Gastroesophageal sphincter (tissue), 4 donors: ENCODE results near the gene EXPH5. TPM values are rescaled to one million over a fixed set of nuclear protein-coding genes. Genes with fewer than 3 reads are reported as not detected.

Source experiments
- ATAC-seq: fragments of 150-250 bp; one replicate; pipeline ENCODE4 v1.9.1; 2016; ENCODE audit warnings: mild to moderate bottlenecking, moderate library complexity
- H3K27ac ChIP-seq, 4 donors: fragments of 200-600 bp; sonication (generic) in 3 of 4; 1 replicate in 3 of 4; 2 replicates in 1 of 4; pipeline ENCODE4 v1.5.1; 2016 to 2019
- H3K27me3 ChIP-seq: fragments of 200-600 bp; sonication (generic); one replicate; pipeline ENCODE4 v1.5.1; 2019
- H3K36me3 ChIP-seq, 2 donors: fragments of 200-600 bp; sonication (generic); one replicate each; pipeline ENCODE4 v1.5.1; 2019; ENCODE audit warnings: control low read depth in 1 of 2
- H3K4me1 ChIP-seq, 3 donors: fragments of 200-600 bp; sonication (generic); 1 replicate in 2 of 3; 2 replicates in 1 of 3; pipeline ENCODE4 v1.5.1; 2016 to 2019; ENCODE audit warnings: control low read depth in 2 of 3
- H3K4me3 ChIP-seq, 2 donors: fragments of 200-600 bp; sonication (generic); one replicate each; pipeline ENCODE4 v1.5.1; 2019; ENCODE audit warnings: mild to moderate bottlenecking in 1 of 2, moderate library complexity in 1 of 2
- H3K9me3 ChIP-seq, 3 donors: fragments of 200-600 bp; sonication (generic); one replicate each; pipeline ENCODE4 v1.5.1; 2017 to 2019; ENCODE audit warnings: control low read depth in 2 of 3
- EP300 ChIP-seq: sonication (generic); formaldehyde crosslinking; IDR thresholded peaks from one replicate; pipeline ENCODE4 v1.6.1; 2017; ENCODE audit warnings: antibody characterized with exemption, mild to moderate bottlenecking
- POLR2A ChIP-seq, 2 donors: fragments of 450-650 bp; IDR thresholded peaks; one replicate each; pipeline ENCODE4 v1.6.1; 2017; ENCODE audit warnings: antibody characterized with exemption in 2 of 2, mild to moderate bottlenecking in 2 of 2, moderate library complexity in 1 of 2
- POLR2AphosphoS5 ChIP-seq: sonication (generic); formaldehyde crosslinking; IDR thresholded peaks from one replicate; pipeline ENCODE4 v1.6.1; 2017; ENCODE audit warnings: antibody characterized with exemption
- WGBS, 2 donors: methylation state at CpG; one replicate each; pipeline ENCODE4 v1.1.5; 2018; ENCODE audit warnings: low coverage in 1 of 2; 5-methylcytosine and 5-hydroxymethylcytosine counted together
- total RNA-seq, 4 donors: library from RNA; depleted of rRNA; stranded (reverse); fragments of >200 nt; gene quantifications; one replicate each; pipeline ENCODE4 v1.1.0, GENCODE V29; 2016
- TF ChIP-seq, protein P1 (sequence below), 4 experiments: fragments of 200-600 bp in 2 of 4; fragments of 450-650 bp in 2 of 4; sonication (generic) in 1 of 4; IDR thresholded peaks; one replicate each; pipeline ENCODE4 v1.5.1; 2017 to 2019; ENCODE audit warnings: antibody characterized with exemption in 4 of 4, mild to moderate bottlenecking in 2 of 4, moderate library complexity in 2 of 4

Gene EXPH5
- total RNA-seq, 4 donors from 2014 or later, result 1.1 to 4.8 (median 4.0) TPM

DNA sequence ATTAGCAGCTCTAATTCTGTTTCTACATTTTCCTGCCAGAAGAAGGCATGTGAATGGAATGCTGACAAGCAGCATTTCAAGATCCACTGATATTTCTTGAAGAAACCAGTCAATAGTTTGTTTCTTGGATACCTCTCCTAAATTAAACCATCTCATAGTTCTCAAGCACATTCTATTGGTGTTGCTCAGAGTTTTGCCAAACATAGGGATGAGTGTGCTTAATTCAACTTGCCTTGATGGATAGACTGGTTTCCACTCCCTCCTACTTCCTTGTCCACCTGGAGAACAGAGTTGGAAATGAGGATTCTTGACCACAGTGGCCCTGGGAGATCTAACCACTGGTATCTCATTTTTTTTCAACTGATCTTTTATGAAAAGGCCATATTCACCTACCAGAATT is 41.5 kb upstream of the EXPH5 start:
- TF ChIP-seq POLR2AphosphoS5 (no peak), EP300 (no peak), POLR2A (IDR thresholded peaks at IDR 0.05) (no peak)
- TF ChIP-seq, protein P1, sequence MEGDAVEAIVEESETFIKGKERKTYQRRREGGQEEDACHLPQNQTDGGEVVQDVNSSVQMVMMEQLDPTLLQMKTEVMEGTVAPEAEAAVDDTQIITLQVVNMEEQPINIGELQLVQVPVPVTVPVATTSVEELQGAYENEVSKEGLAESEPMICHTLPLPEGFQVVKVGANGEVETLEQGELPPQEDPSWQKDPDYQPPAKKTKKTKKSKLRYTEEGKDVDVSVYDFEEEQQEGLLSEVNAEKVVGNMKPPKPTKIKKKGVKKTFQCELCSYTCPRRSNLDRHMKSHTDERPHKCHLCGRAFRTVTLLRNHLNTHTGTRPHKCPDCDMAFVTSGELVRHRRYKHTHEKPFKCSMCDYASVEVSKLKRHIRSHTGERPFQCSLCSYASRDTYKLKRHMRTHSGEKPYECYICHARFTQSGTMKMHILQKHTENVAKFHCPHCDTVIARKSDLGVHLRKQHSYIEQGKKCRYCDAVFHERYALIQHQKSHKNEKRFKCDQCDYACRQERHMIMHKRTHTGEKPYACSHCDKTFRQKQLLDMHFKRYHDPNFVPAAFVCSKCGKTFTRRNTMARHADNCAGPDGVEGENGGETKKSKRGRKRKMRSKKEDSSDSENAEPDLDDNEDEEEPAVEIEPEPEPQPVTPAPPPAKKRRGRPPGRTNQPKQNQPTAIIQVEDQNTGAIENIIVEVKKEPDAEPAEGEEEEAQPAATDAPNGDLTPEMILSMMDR (IDR thresholded peaks at IDR 0.05), result no peak
- ATAC-seq, result no peak
- H3K27me3 ChIP-seq, result no peaks in the 10 kb centered on the region
- no peaks in the 10 kb centered on the region for H3K4me1 ChIP-seq
- H3K9me3 ChIP-seq, result no peaks in the 10 kb centered on the region
- H3K36me3 ChIP-seq, result no peaks in the 10 kb centered on the region
- H3K4me3 ChIP-seq, result no peak overlapping the region
- no peak overlapping the region for H3K27ac ChIP-seq

DNA sequence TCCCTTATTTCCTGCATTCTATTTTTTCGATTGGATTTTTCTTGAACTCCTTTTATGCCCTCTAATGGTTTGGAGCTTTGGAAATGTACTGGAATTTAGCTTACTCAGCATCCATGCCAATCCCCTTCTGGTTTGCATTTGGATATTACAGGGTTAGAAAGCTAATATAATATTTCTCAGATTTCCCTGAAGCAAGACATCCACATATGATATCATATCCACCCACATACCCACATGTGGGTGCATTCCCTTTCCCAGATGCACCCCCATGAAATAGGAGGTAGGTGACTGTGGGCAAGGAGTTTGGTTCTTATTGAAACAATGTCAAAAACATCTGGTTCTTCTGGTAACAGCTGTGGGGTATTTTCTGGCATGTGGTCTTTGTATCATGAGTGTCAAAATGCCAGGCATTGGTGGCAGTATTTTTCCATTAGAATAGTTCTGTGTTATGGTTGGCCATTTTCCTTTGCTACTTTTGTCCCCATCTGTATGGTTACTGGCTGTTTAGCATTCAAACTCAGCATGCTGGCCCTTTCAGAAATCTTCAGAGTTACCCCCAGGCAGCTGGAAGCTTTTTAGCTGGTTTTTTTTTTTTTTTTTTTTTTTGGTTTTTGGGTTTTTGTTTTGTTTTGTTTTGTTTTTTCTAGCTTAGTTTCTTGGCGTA is 38.6 kb upstream of the EXPH5 start:
- Histone ChIP-seq H3K27me3 (no peaks in the 10 kb centered on the region), H3K27ac (no peak overlapping the region), H3K9me3 (no peaks in the 10 kb centered on the region), H3K4me3 (no peak overlapping the region), H3K36me3 (no peaks in the 10 kb centered on the region), H3K4me1 (no peaks in the 10 kb centered on the region)
- TF ChIP-seq EP300 (no peak), POLR2A (IDR thresholded peaks at IDR 0.05) (no peak), POLR2AphosphoS5 (no peak)
- TF ChIP-seq, protein P1 (IDR thresholded peaks at IDR 0.05), result no peak
- no peak for ATAC-seq
- WGBS, 2 donors, result 54 to 77% methylated on average over 2 of the region's 2 CpGs

DNA sequence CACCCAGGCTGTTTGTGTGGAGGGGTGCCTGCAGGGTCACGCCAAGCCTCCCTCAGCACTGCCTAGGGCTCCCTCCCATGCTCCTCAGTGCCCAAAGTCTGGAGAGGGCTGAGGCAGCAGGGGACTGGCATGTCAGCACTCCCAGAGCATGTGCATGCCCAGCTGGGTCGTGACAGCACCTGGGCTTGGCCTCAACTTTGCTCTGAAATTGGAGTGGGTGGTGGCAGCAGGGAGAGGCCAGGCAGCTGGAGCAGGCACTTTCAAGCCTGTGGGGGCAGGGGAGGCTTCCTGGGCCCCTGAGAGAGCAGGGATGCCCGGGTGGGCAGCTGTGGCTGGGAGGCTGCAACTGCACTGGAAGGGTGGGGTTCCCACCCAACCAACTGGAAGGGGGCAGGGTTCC is 35.7 kb upstream of the EXPH5 start:
- Histone ChIP-seq H3K27me3 (no peaks in the 10 kb centered on the region), H3K27ac (no peak overlapping the region), H3K4me1 (no peaks in the 10 kb centered on the region), H3K36me3 (no peaks in the 10 kb centered on the region), H3K9me3 (no peaks in the 10 kb centered on the region), H3K4me3 (no peak overlapping the region)
- no peak for ATAC-seq
- WGBS, 2 donors, result no CpG with 5 or more reads among the region's 3 CpGs
- no peak for TF ChIP-seq EP300
- TF ChIP-seq, protein P1 (IDR thresholded peaks at IDR 0.05), result no peak

DNA sequence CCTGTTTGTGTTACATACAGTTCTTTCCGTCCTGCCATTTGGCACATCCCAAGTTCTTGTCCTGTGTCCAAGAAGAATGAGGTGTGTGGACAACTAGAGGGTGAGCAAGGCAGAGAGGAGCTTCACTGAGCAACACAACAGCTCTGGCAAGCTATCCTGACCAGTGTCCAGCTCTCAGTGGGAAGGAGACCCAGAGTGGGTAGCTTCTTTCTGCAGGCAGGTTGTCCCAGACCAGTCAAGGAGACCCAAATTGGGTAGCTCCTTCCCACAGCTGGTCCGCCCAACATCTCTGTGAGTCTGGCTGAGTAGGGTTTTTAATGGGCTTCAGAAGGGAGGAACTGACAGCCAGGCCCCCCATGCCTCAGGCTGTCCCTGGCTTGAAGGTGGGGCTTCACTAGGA is 35.2 kb upstream of the EXPH5 start:
- Histone ChIP-seq H3K9me3 (no peaks in the 10 kb centered on the region), H3K27ac (no peak overlapping the region), H3K36me3 (no peaks in the 10 kb centered on the region), H3K4me1 (no peaks in the 10 kb centered on the region), H3K27me3 (no peaks in the 10 kb centered on the region), H3K4me3 (no peak overlapping the region)
- WGBS, 2 donors, result 60% methylated on average over 1 of the region's 2 CpGs; no CpG with 5 or more reads in 1 of the 2 donors
- ATAC-seq, result no peak
- no peak for TF ChIP-seq POLR2AphosphoS5
- no peak for TF ChIP-seq EP300
- TF ChIP-seq, protein P1 (IDR thresholded peaks at IDR 0.05), result no peak
- no peak for TF ChIP-seq POLR2A (IDR thresholded peaks at IDR 0.05)

DNA sequence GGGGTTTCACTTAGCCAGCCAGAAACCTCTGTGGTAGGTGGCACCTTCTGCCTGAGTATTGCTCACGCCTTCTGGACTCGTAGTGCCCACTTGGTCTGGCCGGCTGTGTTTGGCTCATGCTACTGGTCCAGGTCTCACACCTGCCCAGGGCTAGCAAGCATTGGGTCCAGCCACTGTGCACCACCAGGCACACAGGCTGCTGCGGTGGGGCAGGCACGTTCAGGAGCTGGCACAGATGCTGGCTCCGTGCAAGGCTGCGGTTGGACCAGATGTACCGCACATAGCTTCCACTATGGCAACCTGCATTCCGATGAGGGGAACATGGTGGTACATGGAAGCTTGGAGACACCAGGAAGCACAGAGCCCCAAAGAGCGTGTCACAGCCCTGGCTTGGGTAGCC is 34.8 kb upstream of the EXPH5 start:
- no peaks in the 10 kb centered on the region for H3K36me3 ChIP-seq
- TF ChIP-seq, protein P1 (IDR thresholded peaks at IDR 0.05), result no peak
- TF ChIP-seq EP300 (no peak), POLR2AphosphoS5 (no peak), POLR2A (IDR thresholded peaks at IDR 0.05) (no peak)
- H3K27me3 ChIP-seq, result no peaks in the 10 kb centered on the region
- no peaks in the 10 kb centered on the region for H3K9me3 ChIP-seq
- ATAC-seq, result no peak
- H3K27ac ChIP-seq, result no peak overlapping the region
- H3K4me3 ChIP-seq, result no peak overlapping the region
- H3K4me1 ChIP-seq, result no peaks in the 10 kb centered on the region
- WGBS, 2 donors, result no CpG with 5 or more reads among the region's 10 CpGs
